GM23338 (cell line): ENCODE results near the gene CLSTN1. TPM values are rescaled to one million over a fixed set of nuclear protein-coding genes. Genes with fewer than 3 reads are reported as not detected.
A peak's percentile ranks its signal among the peaks of the same experiment; 100 is the strongest.

Experiments used
- ATAC-seq: fragments of 200-7000 bp; cut with Tn5 transposase; 3 replicates; pipeline ENCODE4 v1.9.1; 2020
- DNase-seq: peaks from one replicate; pipeline ENCODE4 v3.0.0-alpha.2; 2015; ENCODE audit warnings: low spot score
- H2AFZ ChIP-seq: fragments of 200-600 bp; sonication (generic); 2 replicates; pipeline ENCODE4 v1.8.0; 2016; ENCODE audit warnings: antibody characterized with exemption, mild to moderate bottlenecking, moderate library complexity
- H3F3A ChIP-seq: fragments of 200-600 bp; sonication (generic); replicated peaks from 2 replicates; pipeline ENCODE4 v1.8.0; 2017; ENCODE audit warnings: antibody characterized with exemption, mixed run types, low read depth
- H3K27ac ChIP-seq: fragments of 200-600 bp; sonication (generic); 2 replicates; pipeline ENCODE4 v1.6.1; 2016; ENCODE audit warnings: low read depth
- H3K27me3 ChIP-seq: fragments of 200-600 bp; sonication (generic); 2 replicates; pipeline ENCODE4 v1.8.0; 2016; ENCODE audit warnings: mild to moderate bottlenecking, mixed run types, moderate library complexity; ENCODE audit not compliant: insufficient read depth
- H3K36me3 ChIP-seq: fragments of 200-600 bp; sonication (generic); 2 replicates; pipeline ENCODE4 v1.8.0; 2016; ENCODE audit warnings: mild to moderate bottlenecking; ENCODE audit not compliant: insufficient read depth
- H3K4me1 ChIP-seq: fragments of 200-600 bp; sonication (generic); 2 replicates; pipeline ENCODE4 v1.8.0; 2016; ENCODE audit warnings: mild to moderate bottlenecking, moderate library complexity; ENCODE audit not compliant: insufficient read depth
- H3K4me2 ChIP-seq: fragments of 200-600 bp; sonication (generic); 2 replicates; pipeline ENCODE4 v1.7.1; 2017; ENCODE audit warnings: mixed run types
- H3K4me3 ChIP-seq: fragments of 200-600 bp; sonication (generic); 2 replicates; pipeline ENCODE4 v1.6.1; 2016; ENCODE audit warnings: mixed run types
- H3K79me2 ChIP-seq: fragments of 200-600 bp; sonication (generic); replicated peaks from 2 replicates; pipeline ENCODE4 v1.8.0; 2017; ENCODE audit warnings: mild to moderate bottlenecking; ENCODE audit not compliant: insufficient read depth
- H3K9me2 ChIP-seq: fragments of 200-600 bp; sonication (generic); 2 replicates; pipeline ENCODE4 v1.8.0; 2017; ENCODE audit not compliant: insufficient read depth
- H4K20me1 ChIP-seq: fragments of 200-600 bp; sonication (generic); replicated peaks from 2 replicates; pipeline ENCODE4 v1.8.0; 2017; ENCODE audit warnings: mild to moderate bottlenecking; ENCODE audit not compliant: insufficient read depth
- H3K27ac Mint-ChIP-seq: 2 replicates; pipeline ENCODE4 v1.8.0; 2020; ENCODE audit warnings: inconsistent platforms, mild to moderate bottlenecking, moderate library complexity, mixed read lengths
- H3K27me3 Mint-ChIP-seq: 3 replicates; pipeline ENCODE4 v1.8.0; 2022; ENCODE audit warnings: low read depth, mild to moderate bottlenecking, moderate library complexity, mixed read lengths, inconsistent platforms; ENCODE audit not compliant: insufficient read depth, poor library complexity
- H3K36me3 Mint-ChIP-seq: 3 replicates; pipeline ENCODE4 v1.8.0; 2021; ENCODE audit warnings: low read depth, mild to moderate bottlenecking, inconsistent platforms, moderate library complexity, mixed read lengths
- H3K4me1 Mint-ChIP-seq: 3 replicates; pipeline ENCODE4 v1.8.0; 2020; ENCODE audit warnings: mild to moderate bottlenecking, inconsistent platforms, mixed read lengths
- H3K4me3 Mint-ChIP-seq: 3 replicates; pipeline ENCODE4 v1.8.0; 2021; ENCODE audit warnings: moderate library complexity, mild to moderate bottlenecking, inconsistent platforms, mixed read lengths
- H3K9me3 Mint-ChIP-seq: 3 replicates; pipeline ENCODE4 v1.8.0; 2020; ENCODE audit warnings: moderate library complexity, mild to moderate bottlenecking, inconsistent platforms, mixed read lengths
- CREB1 ChIP-seq: fragments of 250-450 bp; sonication (Bioruptor Pico); IDR thresholded peaks from 2 replicates; pipeline ENCODE4 v1.5.0; 2020; ENCODE audit warnings: low read depth, mild to moderate bottlenecking, moderate library complexity
- CTCF ChIP-seq, 2 experiments: fragments of 200-600 bp in 1 of 2; sonication (generic) in 1 of 2; conservative IDR thresholded peaks; 2 replicates each; pipeline versions ENCODE4 v1.5.1 to v1.6.1; 2016 to 2017; ENCODE audit warnings: antibody characterized with exemption in 2 of 2, low read depth in 2 of 2, mild to moderate bottlenecking in 2 of 2, moderate library complexity in 1 of 2
- ETS1 ChIP-seq: IDR thresholded peaks from 2 replicates; pipeline ENCODE4 v1.6.1; 2016; ENCODE audit warnings: antibody characterized with exemption
- EZH2 ChIP-seq: fragments of 200-600 bp; sonication (generic); IDR thresholded peaks from one replicate; pipeline ENCODE4 v1.8.0; 2017; ENCODE audit warnings: antibody characterized with exemption, mild to moderate bottlenecking, low read depth; ENCODE audit not compliant: unreplicated experiment
- EZH2phosphoT487 ChIP-seq: fragments of 200-600 bp; sonication (generic); IDR thresholded peaks from one replicate; pipeline ENCODE4 v1.8.1; 2018; ENCODE audit warnings: antibody characterized with exemption; ENCODE audit not compliant: unreplicated experiment
- JUNB ChIP-seq: IDR thresholded peaks from one replicate; pipeline ENCODE4 v1.6.1; 2016; ENCODE audit warnings: antibody characterized with exemption; ENCODE audit not compliant: unreplicated experiment
- NANOG ChIP-seq: IDR thresholded peaks from 2 replicates; pipeline ENCODE4 v1.6.1; 2016; ENCODE audit warnings: antibody characterized with exemption, borderline replicate concordance
- POLR2AphosphoS5 ChIP-seq: IDR thresholded peaks from 2 replicates; pipeline ENCODE4 v1.6.1; 2016; ENCODE audit warnings: antibody characterized with exemption, low read depth
- REST ChIP-seq: IDR thresholded peaks from one replicate; pipeline ENCODE4 v1.6.1; 2018; ENCODE audit warnings: antibody characterized with exemption; ENCODE audit not compliant: unreplicated experiment
- STAT1 ChIP-seq: IDR thresholded peaks from one replicate; pipeline ENCODE4 v1.6.1; 2016; ENCODE audit warnings: antibody characterized with exemption; ENCODE audit not compliant: unreplicated experiment
- ZNF114 ChIP-seq: fragments of 250-450 bp; sonication (Bioruptor Pico); IDR thresholded peaks from 2 replicates; pipeline ENCODE4 v1.5.0; 2020; ENCODE audit warnings: mild to moderate bottlenecking, moderate library complexity
- ZNF331 ChIP-seq: fragments of 250-450 bp; sonication (Bioruptor Pico); IDR thresholded peaks from 2 replicates; pipeline ENCODE4 v1.5.0; 2020; ENCODE audit warnings: low read depth, mild to moderate bottlenecking, moderate library complexity
- ZNF462 ChIP-seq: fragments of 250-450 bp; sonication (Bioruptor Pico); IDR thresholded peaks from 2 replicates; pipeline ENCODE4 v1.5.0; 2020; ENCODE audit warnings: mild to moderate bottlenecking, moderate library complexity
- polyA plus RNA-seq: library from polyadenylated mRNA; unstranded; fragments of >200 nt; fragmentation: Nextera tagmentation; extraction: Ambion mirVana; gene quantifications from 2 replicates; pipeline ENCODE4 v1.2.1, GENCODE V29; 2016
- total RNA-seq: library from RNA; depleted of rRNA; stranded (reverse); fragments of >200 nt; shearing (Covaris generic); gene quantifications from 2 replicates; pipeline ENCODE4 v1.2.3, GENCODE V29; 2014

The CLSTN1 gene
- total and polyA plus RNA-seq, 2 experiments from 2014 or later, result 38.5 to 66.2 TPM

GRCh38 chr1:9824702-9825089 is 931 bp upstream of the CLSTN1 start:
- H3K27me3 ChIP-seq, result peaks cover 43% of the 10 kb centered on the region
- peak overlapping the region; percentile 69 for H3K4me3 Mint-ChIP-seq
- peaks cover 30% of the 10 kb centered on the region for H4K20me1 ChIP-seq
- H3K9me2 ChIP-seq, result no peaks in the 10 kb centered on the region
- H3K36me3 ChIP-seq, result no peaks in the 10 kb centered on the region
- H3K79me2 ChIP-seq, result peaks cover 35% of the 10 kb centered on the region
- H3K27ac ChIP-seq, result no peak overlapping the region
- peak overlapping the region; percentile 96 for H3K4me2 ChIP-seq
- H3K4me3 ChIP-seq, result peak overlapping the region; percentile 87
- peaks cover 22% of the 10 kb centered on the region for H3K27me3 Mint-ChIP-seq
- no peak overlapping the region for H3K27ac Mint-ChIP-seq
- TF ChIP-seq EZH2 (no peak), CREB1 (CRISPR knock-in tag) (no peak), STAT1 (no peak), JUNB (no peak), CTCF (conservative IDR thresholded peaks at IDR 0.05; ENCODE audit: low read depth in 2 of 2) (no peak), ZNF114 (CRISPR knock-in tag) (no peak), NANOG (no peak), ETS1 (no peak), POLR2AphosphoS5 (no peak), EZH2phosphoT487 (no peak), ZNF462 (CRISPR knock-in tag) (no peak), REST (no peak), ZNF331 (CRISPR knock-in tag) (no peak)
- H3K4me1 Mint-ChIP-seq, result peaks cover 43% of the 10 kb centered on the region
- DNase-seq, result no peak
- H3F3A ChIP-seq, result peaks cover 24% of the 10 kb centered on the region; the same call in 1 of the 2 replicates
- no peaks in the 10 kb centered on the region for H3K9me3 Mint-ChIP-seq
- ATAC-seq, result no peak
- peak overlapping the region; percentile 99 for H2AFZ ChIP-seq
- peaks cover 4% of the 10 kb centered on the region; the same call in 1 of the 3 replicates for H3K36me3 Mint-ChIP-seq
- peaks cover 26% of the 10 kb centered on the region for H3K4me1 ChIP-seq
